OCI-LY7 (cell line): ENCODE measurements around the gene ACACA. TPM values are rescaled to one million over a fixed set of nuclear protein-coding genes. Genes with fewer than 3 reads are reported as not detected.

Source experiments
- BruUV-seq: library from RNA; stranded (reverse); fragments of 400-500 nt; replicated peaks from 2 replicates; lab custom pipeline; 2021; lab: Mats Ljungman, UMichigan
- CTCF ChIA-PET: fragments of 300-600 bp; sonication (Branson Sonifier 250); formaldehyde crosslinking; loops from one replicate; lab custom pipeline; 2022; ENCODE audit warnings: antibody characterized with exemption; ENCODE audit not compliant: unreplicated experiment; lab: Charles Lee
- POLR2A ChIA-PET: fragments of 300-600 bp; sonication (Branson Sonifier 250); formaldehyde crosslinking; loops from one replicate; lab custom pipeline; 2022; ENCODE audit warnings: antibody characterized with exemption; lab: Charles Lee
- DNase-seq: peaks from one replicate; pipeline ENCODE4 v3.0.0-alpha.2; 2015; ENCODE audit warnings: low spot score
- H2AFZ ChIP-seq: fragments of 200-600 bp; sonication (generic), shearing (Covaris generic); 2 replicates; pipeline ENCODE4 v1.6.1; 2014; ENCODE audit warnings: mild to moderate bottlenecking, antibody characterized with exemption, low read length, moderate library complexity
- H3K27ac ChIP-seq: fragments of 200-600 bp; sonication (generic); 2 replicates; pipeline ENCODE4 v1.5.1; 2014; ENCODE audit warnings: mixed run types, low read depth, mild to moderate bottlenecking, moderate library complexity, low read length, inconsistent platforms; ENCODE audit not compliant: poor library complexity, severe bottlenecking
- H3K36me3 ChIP-seq: fragments of 200-600 bp; sonication (generic); 2 replicates; pipeline ENCODE4 v1.6.1; 2014; ENCODE audit warnings: mild to moderate bottlenecking, antibody characterized with exemption, low read length, moderate library complexity, mixed read lengths; ENCODE audit not compliant: insufficient read depth
- H3K4me1 ChIP-seq: fragments of 200-600 bp; sonication (generic); 2 replicates; pipeline ENCODE4 v1.5.1; 2014; ENCODE audit warnings: mild to moderate bottlenecking, low read length; ENCODE audit not compliant: insufficient read depth, poor library complexity, severe bottlenecking
- H3K4me2 ChIP-seq: fragments of 200-600 bp; sonication (generic); 2 replicates; pipeline ENCODE4 v1.6.1; 2014; ENCODE audit warnings: mild to moderate bottlenecking, low read length
- H3K4me3 ChIP-seq: fragments of 200-600 bp; sonication (generic); 2 replicates; pipeline ENCODE4 v1.5.1; 2014; ENCODE audit warnings: mild to moderate bottlenecking, low read depth, low read length; ENCODE audit not compliant: poor library complexity, severe bottlenecking
- H3K79me2 ChIP-seq: fragments of 200-600 bp; sonication (generic); 2 replicates; pipeline ENCODE4 v1.6.1; 2016; ENCODE audit warnings: low read depth, mild to moderate bottlenecking, low read length, moderate library complexity, mixed read lengths; ENCODE audit not compliant: insufficient read depth
- H3K9me2 ChIP-seq: fragments of 200-600 bp; sonication (generic); 2 replicates; pipeline ENCODE4 v1.6.1; 2016; ENCODE audit warnings: mild to moderate bottlenecking, low read length, mixed read lengths; ENCODE audit not compliant: insufficient read depth
- H3K9me3 ChIP-seq: fragments of 200-600 bp; sonication (generic); 2 replicates; pipeline ENCODE4 v1.6.1; 2014; ENCODE audit warnings: mild to moderate bottlenecking, mixed run types, low read length, mixed read lengths
- H4K20me1 ChIP-seq: fragments of 200-600 bp; sonication (generic); 2 replicates; pipeline ENCODE4 v1.6.1; 2014; ENCODE audit warnings: mild to moderate bottlenecking, antibody characterized with exemption, low read length, moderate library complexity, mixed read lengths; ENCODE audit not compliant: insufficient read depth
- EZH2phosphoT487 ChIP-seq: fragments of 200-600 bp; sonication (generic); IDR thresholded peaks from 2 replicates; pipeline ENCODE4 v1.6.1; 2018; ENCODE audit warnings: low read depth, borderline replicate concordance, mild to moderate bottlenecking, mixed run types, antibody characterized with exemption, low read length, moderate library complexity, mixed read lengths
- intact Hi-C: fragments of 100-400 bp; cut with micrococcal nuclease; formaldehyde crosslinking; loops from one replicate; pipeline ENCODE4 v1.10.0; 2022; ENCODE audit not compliant: unreplicated experiment
- total RNA-seq, 2 experiments: library from RNA; depleted of rRNA in 1 of 2; stranded (reverse); fragments of >200 nt in 1 of 2; shearing (Covaris generic) in 1 of 2; gene quantifications; 2 replicates each; pipeline ENCODE4 v1.2.3, GENCODE V29; 2014 to 2022
- TF ChIP-seq, protein P1 (sequence below): fragments of 200-600 bp; sonication (generic); conservative IDR thresholded peaks from 2 replicates; pipeline ENCODE4 v1.5.1; 2014; ENCODE audit warnings: mild to moderate bottlenecking, antibody characterized with exemption, low read length, moderate library complexity, mixed read lengths

ACACA gene
- total RNA-seq, 2 experiments from 2014 or later, result 32.1 to 98.3 TPM

GRCh38 chr17:37430051-37430627 is 23.5 kb upstream of the ACACA start:
- no peak for DNase-seq
- Histone ChIP-seq H3K79me2 (0 out of 2 replicates have a peak, but pooled peaks cover 7% of the 10 kb centered on the region), H4K20me1 (no peaks in the 10 kb centered on the region; the same call in 1 of the 2 replicates), H3K4me3 (no peak overlapping the region), H3K27ac (no peak overlapping the region), H3K9me3 (no peaks in the 10 kb centered on the region), H3K4me1 (no peaks in the 10 kb centered on the region), H3K4me2 (no peak overlapping the region), H2AFZ (no peak overlapping the region), H3K9me2 (no peaks in the 10 kb centered on the region), H3K36me3 (peaks cover 89% of the 10 kb centered on the region)
- BruUV-seq, result no TSS peak
- intact Hi-C loops, result no loop called here
- TF ChIP-seq, protein P1, sequence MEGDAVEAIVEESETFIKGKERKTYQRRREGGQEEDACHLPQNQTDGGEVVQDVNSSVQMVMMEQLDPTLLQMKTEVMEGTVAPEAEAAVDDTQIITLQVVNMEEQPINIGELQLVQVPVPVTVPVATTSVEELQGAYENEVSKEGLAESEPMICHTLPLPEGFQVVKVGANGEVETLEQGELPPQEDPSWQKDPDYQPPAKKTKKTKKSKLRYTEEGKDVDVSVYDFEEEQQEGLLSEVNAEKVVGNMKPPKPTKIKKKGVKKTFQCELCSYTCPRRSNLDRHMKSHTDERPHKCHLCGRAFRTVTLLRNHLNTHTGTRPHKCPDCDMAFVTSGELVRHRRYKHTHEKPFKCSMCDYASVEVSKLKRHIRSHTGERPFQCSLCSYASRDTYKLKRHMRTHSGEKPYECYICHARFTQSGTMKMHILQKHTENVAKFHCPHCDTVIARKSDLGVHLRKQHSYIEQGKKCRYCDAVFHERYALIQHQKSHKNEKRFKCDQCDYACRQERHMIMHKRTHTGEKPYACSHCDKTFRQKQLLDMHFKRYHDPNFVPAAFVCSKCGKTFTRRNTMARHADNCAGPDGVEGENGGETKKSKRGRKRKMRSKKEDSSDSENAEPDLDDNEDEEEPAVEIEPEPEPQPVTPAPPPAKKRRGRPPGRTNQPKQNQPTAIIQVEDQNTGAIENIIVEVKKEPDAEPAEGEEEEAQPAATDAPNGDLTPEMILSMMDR, result no peak
- no peak for TF ChIP-seq EZH2phosphoT487
- ChIA-PET CTCF (no interaction called here), POLR2A (interaction anchor here (0.6 to 1.7 kb wide), 4 partner anchors 9 to 84 kb away, joined by 3 to 6 read pairs (median 4); no protein-coding TSS in a partner anchor)

DNA sequence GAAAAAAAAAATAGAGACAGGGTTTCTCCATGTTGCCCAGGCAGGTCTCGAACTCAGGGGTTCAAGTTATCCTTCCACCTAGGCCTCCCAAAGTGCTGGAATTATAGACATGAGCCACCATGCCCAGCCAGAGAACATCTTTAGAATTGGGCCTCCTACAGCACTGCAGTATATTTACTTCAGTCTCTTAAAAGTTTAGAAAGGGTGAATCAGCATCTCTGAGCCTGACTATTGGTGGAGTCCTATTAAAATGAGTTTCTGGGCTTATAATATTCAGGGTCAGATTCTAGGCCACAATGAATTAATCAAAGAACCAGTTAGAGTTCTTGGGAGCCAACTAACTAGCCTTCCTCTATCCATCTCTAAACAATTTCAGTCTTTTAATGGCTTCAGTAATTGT is 22.8 kb upstream of the ACACA start:
- no peak overlapping the region for H3K4me3 ChIP-seq
- DNase-seq, result no peak
- no peak overlapping the region for H3K27ac ChIP-seq
- no peaks in the 10 kb centered on the region for H3K9me2 ChIP-seq
- no peak overlapping the region for H2AFZ ChIP-seq
- H3K9me3 ChIP-seq, result no peaks in the 10 kb centered on the region
- 0 out of 2 replicates have a peak, but pooled peaks cover 7% of the 10 kb centered on the region for H3K79me2 ChIP-seq
- no TSS peak for BruUV-seq
- CTCF ChIA-PET, result no interaction called here
- H4K20me1 ChIP-seq, result no peaks in the 10 kb centered on the region; the same call in 1 of the 2 replicates
- POLR2A ChIA-PET, result interaction anchor here (0.6 to 1.7 kb wide), 4 partner anchors 10 to 83 kb away, joined by 3 to 6 read pairs (median 4); no protein-coding TSS in a partner anchor
- no peak for TF ChIP-seq EZH2phosphoT487
- TF ChIP-seq, protein P1, result no peak
- H3K4me1 ChIP-seq, result no peaks in the 10 kb centered on the region
- H3K36me3 ChIP-seq, result peaks cover 93% of the 10 kb centered on the region
- H3K4me2 ChIP-seq, result no peak overlapping the region
- intact Hi-C loops, result no loop called here

- TF ChIP-seq EZH2phosphoT487, result no peak
- TF ChIP-seq, protein P1, result no peak
- Histone ChIP-seq H3K9me2 (no peaks in the 10 kb centered on the region), H3K36me3 (peaks cover 89% of the 10 kb centered on the region), H3K79me2 (0 out of 2 replicates have a peak, but pooled peaks cover 7% of the 10 kb centered on the region), H3K4me1 (no peaks in the 10 kb centered on the region), H3K4me3 (no peak overlapping the region), H3K27ac (no peak overlapping the region), H4K20me1 (no peaks in the 10 kb centered on the region; the same call in 1 of the 2 replicates), H2AFZ (no peak overlapping the region), H3K9me3 (no peaks in the 10 kb centered on the region), H3K4me2 (no peak overlapping the region)
- BruUV-seq, result no TSS peak
- no peak for DNase-seq
- intact Hi-C loops, result no loop called here
- ChIA-PET CTCF (no interaction called here), POLR2A (interaction anchor here (0.6 to 0.7 kb wide), 3 partner anchors 20 to 111 kb away, joined by 3 to 6 read pairs (median 3); no protein-coding TSS in a partner anchor)
Measured at GRCh38 chr17:37429039-37429438, 22.4 kb upstream of the ACACA start.
